Measurements from ENCODE around the gene ID3.

Gene ID3

DNA sequence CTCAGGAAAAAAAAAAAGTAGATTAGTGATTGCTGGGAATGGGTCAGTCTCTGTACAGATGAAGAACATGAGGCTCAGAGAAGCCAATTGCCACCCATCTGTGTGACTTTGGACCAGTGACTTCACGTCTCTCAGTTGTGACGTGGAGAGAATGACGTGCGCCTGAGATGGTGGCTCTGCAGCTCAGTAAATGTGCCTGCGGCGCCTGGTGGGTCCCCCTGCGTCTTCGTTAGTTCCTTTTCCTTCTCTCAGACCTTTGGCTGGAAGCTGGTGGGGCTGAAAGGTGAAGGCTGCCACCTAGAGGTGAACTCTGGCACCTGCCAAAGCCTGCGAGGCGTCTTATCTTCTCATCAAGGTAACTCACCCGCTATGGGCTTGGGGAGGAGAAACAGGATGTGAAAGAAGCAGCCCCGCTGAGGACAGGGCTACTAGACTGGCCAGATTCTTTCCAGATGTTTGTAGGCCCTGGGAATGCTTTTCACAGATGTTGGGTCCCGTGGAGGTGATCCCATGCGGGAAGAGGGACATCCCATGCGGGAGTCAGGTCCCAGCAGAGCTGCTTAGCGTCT, 19.5 kb downstream of the ID3 start:
- no peak overlapping the region for H3K4me3 ChIP-seq (ENCODE audit: low read depth, low read length)
- in situ Hi-C loops (cut with HindIII; ENCODE audit: low sequenced_read_pairs) = no loop called here
- TF ChIP-seq, protein P1, sequence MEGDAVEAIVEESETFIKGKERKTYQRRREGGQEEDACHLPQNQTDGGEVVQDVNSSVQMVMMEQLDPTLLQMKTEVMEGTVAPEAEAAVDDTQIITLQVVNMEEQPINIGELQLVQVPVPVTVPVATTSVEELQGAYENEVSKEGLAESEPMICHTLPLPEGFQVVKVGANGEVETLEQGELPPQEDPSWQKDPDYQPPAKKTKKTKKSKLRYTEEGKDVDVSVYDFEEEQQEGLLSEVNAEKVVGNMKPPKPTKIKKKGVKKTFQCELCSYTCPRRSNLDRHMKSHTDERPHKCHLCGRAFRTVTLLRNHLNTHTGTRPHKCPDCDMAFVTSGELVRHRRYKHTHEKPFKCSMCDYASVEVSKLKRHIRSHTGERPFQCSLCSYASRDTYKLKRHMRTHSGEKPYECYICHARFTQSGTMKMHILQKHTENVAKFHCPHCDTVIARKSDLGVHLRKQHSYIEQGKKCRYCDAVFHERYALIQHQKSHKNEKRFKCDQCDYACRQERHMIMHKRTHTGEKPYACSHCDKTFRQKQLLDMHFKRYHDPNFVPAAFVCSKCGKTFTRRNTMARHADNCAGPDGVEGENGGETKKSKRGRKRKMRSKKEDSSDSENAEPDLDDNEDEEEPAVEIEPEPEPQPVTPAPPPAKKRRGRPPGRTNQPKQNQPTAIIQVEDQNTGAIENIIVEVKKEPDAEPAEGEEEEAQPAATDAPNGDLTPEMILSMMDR (IDR thresholded peaks at IDR 0.05; ENCODE audit: low read depth, low read length, missing control alignments) = peak; percentile 96
- DNase-seq (ENCODE audit: low read depth) = peak; percentile 83

DNA sequence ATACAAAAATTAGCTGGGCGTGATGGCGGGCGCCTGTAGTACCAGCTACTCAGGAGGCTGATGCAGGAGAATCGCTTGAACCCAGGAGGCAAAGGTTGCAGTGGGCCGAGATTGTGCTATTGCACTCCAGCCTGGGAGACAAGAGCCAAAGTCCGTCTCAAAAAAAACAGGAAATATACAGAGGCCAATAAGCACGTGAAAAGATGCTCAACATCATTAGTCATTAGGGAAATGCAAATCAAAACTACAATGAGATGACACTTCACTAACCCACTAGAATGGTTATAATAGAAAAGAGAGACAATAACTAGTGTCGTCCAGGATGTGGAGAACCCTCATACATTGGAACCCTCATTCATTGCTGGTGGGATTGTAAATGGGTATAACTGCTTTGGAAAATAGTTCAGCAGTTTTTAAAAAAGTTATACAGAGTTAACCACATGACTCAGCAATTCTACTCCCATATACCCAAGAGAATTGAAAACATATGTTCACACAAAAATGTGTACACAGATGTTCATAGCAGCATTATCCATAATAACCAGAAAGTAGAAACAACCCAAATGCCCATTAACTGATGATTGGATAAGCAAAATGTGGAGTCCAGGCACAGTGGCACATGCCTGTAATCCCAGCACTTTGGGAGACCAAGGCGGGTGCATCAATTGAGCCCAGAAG, 21.9 kb downstream of the ID3 start:
- in situ Hi-C loops (cut with HindIII; ENCODE audit: low sequenced_read_pairs) = no loop called here
- no peak overlapping the region for H3K4me3 ChIP-seq (ENCODE audit: low read depth, low read length)
- TF ChIP-seq, protein P1 (IDR thresholded peaks at IDR 0.05; ENCODE audit: low read depth, low read length, missing control alignments) = no peak
- DNase-seq (ENCODE audit: low read depth) = no peak

DNA sequence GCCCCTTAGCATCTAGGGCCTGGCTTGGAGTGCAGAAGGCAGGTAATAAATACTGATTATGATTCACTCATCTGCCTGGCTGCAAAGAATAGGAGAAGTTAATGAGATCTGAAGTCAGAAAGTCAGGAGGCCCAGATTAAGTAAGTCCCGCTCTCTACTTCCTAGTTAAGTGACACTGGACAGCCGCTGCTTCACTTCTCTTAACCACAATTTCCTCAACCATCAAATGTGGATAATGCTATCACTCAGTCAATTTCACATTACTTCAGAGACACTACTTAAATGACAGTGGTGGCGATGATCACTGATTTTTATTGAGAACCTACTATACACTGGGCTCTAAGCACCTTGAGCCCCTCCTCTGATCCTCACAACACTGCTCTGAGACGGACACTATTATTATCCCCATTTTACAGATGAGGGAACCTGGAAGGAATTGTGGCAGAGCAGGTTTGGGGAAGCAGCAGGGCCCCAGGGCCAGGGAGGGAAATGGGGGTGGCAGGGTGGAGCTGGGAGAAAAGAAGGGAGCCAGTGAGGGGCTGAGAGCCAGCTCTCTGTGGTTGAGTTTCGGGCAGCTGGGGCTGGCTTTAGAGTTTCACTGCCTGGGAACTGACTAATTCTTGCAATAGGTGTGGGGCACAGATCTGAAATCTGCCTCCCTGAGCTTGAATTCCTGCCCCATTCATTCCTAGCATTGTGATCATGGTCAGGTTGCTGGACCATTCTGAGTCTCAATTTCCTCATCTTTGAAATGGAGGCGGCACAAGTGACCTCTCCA, 25.9 kb downstream of the ID3 start:
- in situ Hi-C loops (cut with HindIII; ENCODE audit: low sequenced_read_pairs) = no loop called here
- TF ChIP-seq, protein P1 (IDR thresholded peaks at IDR 0.05; ENCODE audit: low read depth, low read length, missing control alignments) = no peak
- DNase-seq (ENCODE audit: low read depth) = no peak
- H3K4me3 ChIP-seq (ENCODE audit: low read depth, low read length) = no peak overlapping the region

DNA sequence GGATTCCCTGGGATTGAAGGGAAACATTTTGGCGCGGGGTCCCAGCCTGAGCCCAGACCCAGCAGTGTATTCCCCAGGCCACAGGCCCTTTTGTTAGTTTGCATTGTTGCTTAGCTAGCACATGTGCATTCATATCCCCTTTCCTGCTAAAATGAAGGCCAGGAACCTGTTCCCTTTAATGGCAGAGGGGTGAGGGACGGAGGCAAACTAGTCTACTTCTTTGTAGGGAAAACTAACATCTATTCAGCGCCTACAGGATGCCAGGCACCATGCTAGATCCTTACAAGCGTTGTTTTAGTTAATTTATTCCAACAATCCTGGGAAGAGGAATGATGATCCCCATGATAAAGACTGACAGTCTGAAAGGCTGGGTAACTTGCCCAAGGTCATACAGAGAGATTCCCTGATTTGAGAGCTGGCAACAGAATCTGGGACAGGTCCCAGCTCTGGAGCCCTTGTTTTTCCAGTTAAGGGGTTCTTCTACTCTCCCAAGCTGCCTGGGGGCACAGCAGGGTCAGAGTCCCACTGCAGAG, 27.7 kb downstream of the ID3 start:
- in situ Hi-C loops (cut with HindIII; ENCODE audit: low sequenced_read_pairs) = no loop called here
- TF ChIP-seq, protein P1 (IDR thresholded peaks at IDR 0.05; ENCODE audit: low read depth, low read length, missing control alignments) = no peak
- H3K4me3 ChIP-seq (ENCODE audit: low read depth, low read length) = peak overlapping the region; percentile 25
- DNase-seq (ENCODE audit: low read depth) = no peak

DNA sequence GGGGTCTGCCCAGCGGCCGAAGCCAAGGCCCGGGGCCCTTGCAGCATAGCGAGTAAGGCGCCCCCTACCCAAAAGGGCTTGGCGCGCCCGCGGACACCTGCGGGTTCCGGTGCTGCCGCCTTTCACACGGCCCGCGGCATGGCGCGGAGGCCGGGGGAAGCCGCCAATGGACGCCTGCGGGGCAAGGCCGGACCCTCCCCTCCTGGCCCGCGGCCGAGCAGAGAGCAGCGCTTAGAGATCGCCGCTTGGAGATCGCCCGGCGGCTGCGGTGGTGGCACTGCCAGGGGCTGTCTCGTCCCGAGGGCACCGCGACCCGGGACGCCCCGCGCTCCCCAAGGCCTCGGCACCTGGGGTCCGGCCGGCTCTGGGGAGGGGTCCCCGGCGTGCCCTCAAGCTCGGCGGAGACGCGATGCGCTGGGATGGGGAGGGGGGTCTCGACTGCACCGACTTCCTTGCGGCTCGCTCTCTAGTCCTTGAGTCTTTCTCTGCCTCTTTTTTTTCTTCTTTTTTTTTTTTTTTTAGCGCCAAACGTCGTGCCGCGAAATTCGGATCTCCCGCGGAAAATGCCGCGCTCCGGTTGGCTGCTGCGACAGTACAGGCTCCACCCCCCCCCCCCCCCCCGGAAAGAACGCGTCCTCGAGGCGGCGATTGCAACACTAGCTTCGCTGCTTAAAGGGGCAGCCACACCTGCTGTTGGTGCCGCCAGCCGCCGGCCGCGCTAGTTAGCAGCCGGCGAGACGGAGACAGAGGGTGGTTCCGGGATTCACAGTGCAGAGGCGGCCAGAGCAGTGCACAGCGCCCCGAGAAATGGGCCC, 28.3 kb downstream of the ID3 start, which contains the start of gene E2F2:
Gene E2F2 (minus strand): TSS at position 487 of the 815 bp plus-strand sequence. CDS start 440 bp downstream, at position 47.
- peak within 1 kb of the TSS; percentile 51 for H3K4me3 ChIP-seq (ENCODE audit: low read depth, low read length)
- in situ Hi-C loops (cut with HindIII; ENCODE audit: low sequenced_read_pairs) = no loop called here
- TF ChIP-seq, protein P1 (IDR thresholded peaks at IDR 0.05; ENCODE audit: low read depth, low read length, missing control alignments) = no peak

More for the DNA sequence above, 28.3 kb downstream of the ID3 start, which contains the start of gene E2F2:
- DNase-seq (ENCODE audit: low read depth) = peak; percentile 40
